K562 (cell line): ENCODE measurements around the gene TRIM71. TPM values are rescaled to one million over a fixed set of nuclear protein-coding genes. Genes with fewer than 3 reads are reported as not detected.
A peak's percentile ranks its signal among the peaks of the same experiment; 100 is the strongest.

Experiments used
- ASH1L ChIP-seq: fragments of 450-650 bp; IDR thresholded peaks from 2 replicates; pipeline ENCODE4 v1.6.1; 2018; ENCODE audit warnings: borderline replicate concordance, mild to moderate bottlenecking, low read depth; ENCODE audit not compliant: partially characterized antibody
- ATF7 ChIP-seq: fragments of 450-650 bp; IDR thresholded peaks from 2 replicates; pipeline ENCODE4 v1.7.1; 2014; ENCODE audit warnings: mild to moderate bottlenecking, moderate library complexity
- DDX20 ChIP-seq: fragments of 450-650 bp; IDR thresholded peaks from 2 replicates; pipeline ENCODE4 v1.6.1; 2016; ENCODE audit warnings: missing genetic modification characterization, low read depth, mild to moderate bottlenecking, missing compliant biosample characterization, moderate library complexity
- DMBX1 ChIP-seq: fragments of 250-450 bp; sonication (Bioruptor Pico); IDR thresholded peaks from 2 replicates; pipeline ENCODE4 v1.8.0; 2022; ENCODE audit warnings: inconsistent platforms, mild to moderate bottlenecking, moderate library complexity, borderline replicate concordance
- ETS2 ChIP-seq: IDR thresholded peaks from 2 replicates; pipeline ENCODE4 v1.6.1; 2016; ENCODE audit warnings: borderline replicate concordance, missing genetic modification characterization, mild to moderate bottlenecking, moderate library complexity, missing compliant biosample characterization; ENCODE audit not compliant: poor library complexity, severe bottlenecking
- FOXM1 ChIP-seq, 2 experiments: fragments of 450-650 bp in 1 of 2; sonication (generic) in 1 of 2; formaldehyde crosslinking in 1 of 2; IDR thresholded peaks; 2 replicates each; pipeline versions ENCODE4 v1.6.1 to v1.9.0; 2017 to 2022; ENCODE audit warnings: low read depth in 2 of 2, mild to moderate bottlenecking in 2 of 2, missing genetic modification reagents in 1 of 2, moderate library complexity in 1 of 2
- GABPB2 ChIP-seq: fragments of 250-450 bp; sonication (Bioruptor Pico); conservative IDR thresholded peaks from 2 replicates; pipeline ENCODE4 v1.5.1; 2021; ENCODE audit warnings: mild to moderate bottlenecking
- ILK ChIP-seq: fragments of 450-650 bp; IDR thresholded peaks from 2 replicates; pipeline ENCODE4 v1.6.1; 2016; ENCODE audit warnings: missing genetic modification characterization, low read depth, mild to moderate bottlenecking, missing compliant biosample characterization, moderate library complexity, borderline replicate concordance
- LEF1 ChIP-seq: fragments of 450-650 bp; IDR thresholded peaks from 2 replicates; pipeline ENCODE4 v1.6.1; 2016; ENCODE audit warnings: mild to moderate bottlenecking
- POLR3A ChIP-seq: IDR thresholded peaks from 2 replicates; pipeline ENCODE4 v1.6.1; 2011; ENCODE audit warnings: borderline replicate concordance, mild to moderate bottlenecking, moderate library complexity; ENCODE audit not compliant: insufficient read length, insufficient read depth; ENCODE audit errors: extremely low read depth
- RBM34 ChIP-seq: fragments of 200-400 bp; formaldehyde crosslinking; IDR thresholded peaks from 2 replicates; pipeline ENCODE4 v1.6.1; 2018; ENCODE audit warnings: low read length, borderline replicate concordance; ENCODE audit not compliant: insufficient read depth
- SRF ChIP-seq, 2 experiments: fragments of 250-450, 450-650 bp in 1 of 2; sonication (Bioruptor Pico) in 1 of 2; sonication (generic) in 1 of 2; formaldehyde crosslinking; IDR thresholded peaks; 2 replicates each; pipeline versions ENCODE4 v1.5.0 to v1.5.1; 2020 to 2022; ENCODE audit warnings: mild to moderate bottlenecking in 1 of 2, missing genetic modification reagents in 1 of 2
- SRSF7 ChIP-seq: fragments of 200-400 bp; formaldehyde crosslinking; optimal IDR thresholded peaks from 2 replicates; pipeline ENCODE3; 2017; ENCODE audit warnings: mild to moderate bottlenecking, low read depth, low read length
- TRIM24 ChIP-seq, 2 experiments: fragments of 450-650 bp; IDR thresholded peaks; 2 replicates each; pipeline ENCODE4 v1.6.1; 2016
- ZFPM2 ChIP-seq: fragments of 250-450 bp; sonication (Bioruptor Pico); IDR thresholded peaks from 2 replicates; pipeline ENCODE4 v1.5.1; 2022; ENCODE audit warnings: mild to moderate bottlenecking
- ZNF274 ChIP-seq: IDR thresholded peaks from 2 replicates; pipeline ENCODE4 v1.6.1; 2011; ENCODE audit warnings: low read depth, mild to moderate bottlenecking, low read length, moderate library complexity, borderline replicate concordance
- ZNF717 ChIP-seq: fragments of 250-450 bp; sonication (Bioruptor Pico); IDR thresholded peaks from 2 replicates; pipeline ENCODE4 v1.5.0; 2021
- ZNF778 ChIP-seq: fragments of 450-650 bp; formaldehyde crosslinking; IDR thresholded peaks from 2 replicates; pipeline ENCODE4 v1.4.0; 2020; ENCODE audit warnings: mild to moderate bottlenecking, moderate library complexity
- polyA plus RNA-seq, 8 experiments: library from polyadenylated mRNA; depleted of rRNA in 4 of 8; stranded (reverse) in 5 of 8; unstranded in 3 of 8; fragments of >200 nt; fragmentation: Nextera tagmentation in 2 of 8; fragmentation: Illumina TruSeq in 1 of 8; extraction: Ambion mirVana in 2 of 8; extraction: Trizol in 1 of 8; gene quantifications; 2 replicates each; pipeline versions ENCODE4 v1.2.1 to v1.2.3, GENCODE V29; 2011 to 2014; ENCODE audit warnings: inconsistent platforms in 1 of 8, missing spikeins in 1 of 8
- total RNA-seq, 7 experiments: library from RNA; depleted of rRNA in 6 of 7; stranded (reverse); fragments of >200 nt in 6 of 7; fragmentation: Illumina TruSeq in 2 of 7; extraction: Trizol in 2 of 7; gene quantifications; 2 replicates each; pipeline versions ENCODE4 v1.2.1 to v1.2.3, GENCODE V29; 2011 to 2021; ENCODE audit warnings: low replicate concordance in 1 of 7
- TF ChIP-seq, protein P1 (sequence below): IDR thresholded peaks from 2 replicates; pipeline ENCODE4 v1.6.1; 2014; ENCODE audit warnings: antibody characterized with exemption
- TF ChIP-seq, protein P2 (sequence below): IDR thresholded peaks from 2 replicates; pipeline ENCODE4 v1.6.1; 2011; ENCODE audit warnings: borderline replicate concordance, low read depth, mild to moderate bottlenecking, moderate library complexity, low read length; ENCODE audit not compliant: insufficient read depth, poor library complexity, severe bottlenecking
- TF ChIP-seq, protein P3 (sequence below): fragments of 250-450 bp; sonication (Bioruptor Pico); IDR thresholded peaks from 2 replicates; pipeline ENCODE4 v1.9.0; 2021; ENCODE audit warnings: mild to moderate bottlenecking

TRIM71 gene
- total and polyA plus RNA-seq, 9 of the 15 experiments (the other 6 are each of a cell fraction or from before 2014, with no cell fraction given) = 0.04 to 0.11 TPM; not detected in 7

DNA sequence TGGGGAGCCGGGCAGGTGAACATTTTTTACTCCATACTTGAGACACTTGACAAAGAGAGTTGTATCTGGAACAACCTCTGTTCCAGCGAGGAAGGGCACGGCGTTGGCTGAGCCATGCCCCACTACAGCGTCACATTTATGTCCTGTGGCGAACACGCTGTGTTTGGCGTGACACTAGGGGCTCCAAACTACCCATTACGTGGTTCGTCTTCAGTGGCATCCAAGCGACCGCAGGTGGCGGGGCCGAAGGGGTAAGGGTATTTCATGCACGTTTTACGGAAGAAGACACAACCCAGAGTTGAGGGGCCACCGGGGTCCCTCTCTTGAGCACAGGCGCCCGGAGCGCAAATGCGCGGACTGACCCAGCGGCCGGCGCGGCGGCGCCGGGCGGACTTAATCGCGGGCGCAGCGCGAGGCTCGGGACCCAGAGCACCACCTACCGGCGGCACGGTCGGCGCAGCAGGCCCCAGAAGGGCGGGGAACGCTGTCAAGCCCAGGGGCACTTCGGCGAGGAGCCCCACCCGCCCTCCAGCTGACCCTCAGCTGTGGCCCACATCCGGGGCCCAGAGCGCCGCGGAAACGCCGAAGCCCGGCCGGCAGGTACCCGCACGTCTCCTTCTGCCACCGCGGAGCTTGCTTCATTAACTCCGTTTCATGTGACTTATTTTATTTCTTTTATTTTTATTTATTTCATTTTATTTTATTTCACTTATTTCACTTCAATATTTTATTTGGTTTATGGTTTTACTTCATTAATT is 36.4 kb upstream of the TRIM71 start (continued):
- TF ChIP-seq DDX20 = no peak
- TF ChIP-seq ILK (tag) = no peak
- TF ChIP-seq, protein P1, sequence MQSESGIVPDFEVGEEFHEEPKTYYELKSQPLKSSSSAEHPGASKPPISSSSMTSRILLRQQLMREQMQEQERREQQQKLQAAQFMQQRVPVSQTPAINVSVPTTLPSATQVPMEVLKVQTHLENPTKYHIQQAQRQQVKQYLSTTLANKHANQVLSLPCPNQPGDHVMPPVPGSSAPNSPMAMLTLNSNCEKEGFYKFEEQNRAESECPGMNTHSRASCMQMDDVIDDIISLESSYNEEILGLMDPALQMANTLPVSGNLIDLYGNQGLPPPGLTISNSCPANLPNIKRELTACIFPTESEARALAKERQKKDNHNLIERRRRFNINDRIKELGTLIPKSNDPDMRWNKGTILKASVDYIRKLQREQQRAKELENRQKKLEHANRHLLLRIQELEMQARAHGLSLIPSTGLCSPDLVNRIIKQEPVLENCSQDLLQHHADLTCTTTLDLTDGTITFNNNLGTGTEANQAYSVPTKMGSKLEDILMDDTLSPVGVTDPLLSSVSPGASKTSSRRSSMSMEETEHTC = no peak
- TF ChIP-seq ATF7 = peak; percentile 66
- TF ChIP-seq, protein P2, sequence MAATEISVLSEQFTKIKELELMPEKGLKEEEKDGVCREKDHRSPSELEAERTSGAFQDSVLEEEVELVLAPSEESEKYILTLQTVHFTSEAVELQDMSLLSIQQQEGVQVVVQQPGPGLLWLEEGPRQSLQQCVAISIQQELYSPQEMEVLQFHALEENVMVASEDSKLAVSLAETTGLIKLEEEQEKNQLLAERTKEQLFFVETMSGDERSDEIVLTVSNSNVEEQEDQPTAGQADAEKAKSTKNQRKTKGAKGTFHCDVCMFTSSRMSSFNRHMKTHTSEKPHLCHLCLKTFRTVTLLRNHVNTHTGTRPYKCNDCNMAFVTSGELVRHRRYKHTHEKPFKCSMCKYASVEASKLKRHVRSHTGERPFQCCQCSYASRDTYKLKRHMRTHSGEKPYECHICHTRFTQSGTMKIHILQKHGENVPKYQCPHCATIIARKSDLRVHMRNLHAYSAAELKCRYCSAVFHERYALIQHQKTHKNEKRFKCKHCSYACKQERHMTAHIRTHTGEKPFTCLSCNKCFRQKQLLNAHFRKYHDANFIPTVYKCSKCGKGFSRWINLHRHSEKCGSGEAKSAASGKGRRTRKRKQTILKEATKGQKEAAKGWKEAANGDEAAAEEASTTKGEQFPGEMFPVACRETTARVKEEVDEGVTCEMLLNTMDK = peak; percentile 81
- no peak for TF ChIP-seq ASH1L
- no peak for TF ChIP-seq TRIM24 (IDR thresholded peaks at IDR 0.05)
- no peak for TF ChIP-seq ZNF717
- no peak for TF ChIP-seq FOXM1 (IDR thresholded peaks at IDR 0.05; ENCODE audit: low read depth)
- no peak for TF ChIP-seq FOXM1 (CRISPR knock-in tag; IDR thresholded peaks at IDR 0.05; ENCODE audit: low read depth)
- TF ChIP-seq LEF1 = no peak
- TF ChIP-seq ETS2 (tag) = no peak
- peak in 1 of 2 experiments; percentile 12; a peak in 1 of 4 replicates for TF ChIP-seq SRF (CRISPR knock-in tag; IDR thresholded peaks at IDR 0.05)
- TF ChIP-seq GABPB2 (CRISPR knock-in tag) = no peak
- no peak for TF ChIP-seq SRSF7
- no peak for TF ChIP-seq RBM34
- TF ChIP-seq ZNF778 (CRISPR knock-in tag) = no peak
- no peak for TF ChIP-seq POLR3A
- TF ChIP-seq ZFPM2 (CRISPR knock-in tag) = no peak
- peak; percentile 27; the same call in 1 of the 2 replicates for TF ChIP-seq ZNF274
- TF ChIP-seq, protein P3, sequence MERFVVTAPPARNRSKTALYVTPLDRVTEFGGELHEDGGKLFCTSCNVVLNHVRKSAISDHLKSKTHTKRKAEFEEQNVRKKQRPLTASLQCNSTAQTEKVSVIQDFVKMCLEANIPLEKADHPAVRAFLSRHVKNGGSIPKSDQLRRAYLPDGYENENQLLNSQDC = peak; percentile 60; the same call in 1 of the 2 replicates
- TF ChIP-seq DMBX1 (CRISPR knock-in tag) = no peak; the same call in 1 of the 2 replicates
